GM21825 (cell line): ENCODE results near the gene NTRK3.

Source experiments
- ATAC-seq: cut with Tn5 transposase; IDR thresholded peaks from one replicate; pipeline ENCODE4 v1.9.1; 2021; ENCODE audit warnings: mild to moderate bottlenecking, moderate library complexity; ENCODE audit not compliant: unreplicated experiment

Gene NTRK3

DNA sequence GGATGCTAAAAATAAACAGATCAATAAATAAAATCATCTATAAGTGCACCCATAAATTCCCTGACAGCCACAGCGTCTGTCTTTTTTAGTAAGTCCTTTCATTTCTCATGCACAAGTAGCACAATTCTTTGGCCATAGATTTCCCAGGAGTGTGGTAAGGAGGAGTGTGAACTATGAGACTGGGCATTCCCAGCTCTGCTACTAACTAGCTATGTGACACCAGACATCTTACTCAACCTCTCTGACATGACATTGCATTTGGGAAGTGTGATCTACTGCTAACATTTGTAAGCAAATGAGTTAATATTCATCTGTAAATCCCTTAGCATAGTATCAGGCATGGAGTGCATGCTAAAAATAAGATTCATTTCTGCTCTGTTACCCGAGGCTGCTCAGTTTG lies 301.7 kb downstream of the NTRK3 start:
- ATAC-seq: no peak

DNA sequence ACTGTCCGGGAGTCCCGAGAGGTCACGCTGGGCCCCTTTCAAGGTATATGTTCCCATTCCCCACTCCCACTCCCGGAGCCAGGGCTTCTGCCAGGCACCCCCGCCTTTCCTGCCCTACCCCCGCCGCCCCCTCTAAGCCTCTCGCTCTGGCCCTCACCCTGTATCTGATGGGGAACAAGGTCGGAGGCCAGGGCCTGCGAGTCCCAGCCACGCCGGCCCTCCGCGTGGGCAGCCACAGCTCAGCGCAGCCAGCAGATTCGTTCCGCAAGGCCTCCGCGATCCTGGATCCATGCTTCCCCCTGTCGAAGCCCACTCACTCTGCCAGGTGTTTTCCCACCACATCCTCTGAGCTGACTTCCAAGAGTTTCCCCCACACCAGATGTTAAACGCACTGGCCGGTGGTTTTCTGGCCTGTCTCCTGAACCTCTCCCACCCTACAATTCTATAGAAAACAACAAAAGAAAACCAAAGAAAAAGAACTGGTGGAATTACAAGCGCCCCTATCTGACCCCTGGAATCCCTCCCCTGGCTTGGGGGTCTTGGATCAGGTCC lies 303.7 kb downstream of the NTRK3 start:
- ATAC-seq: no peak

DNA sequence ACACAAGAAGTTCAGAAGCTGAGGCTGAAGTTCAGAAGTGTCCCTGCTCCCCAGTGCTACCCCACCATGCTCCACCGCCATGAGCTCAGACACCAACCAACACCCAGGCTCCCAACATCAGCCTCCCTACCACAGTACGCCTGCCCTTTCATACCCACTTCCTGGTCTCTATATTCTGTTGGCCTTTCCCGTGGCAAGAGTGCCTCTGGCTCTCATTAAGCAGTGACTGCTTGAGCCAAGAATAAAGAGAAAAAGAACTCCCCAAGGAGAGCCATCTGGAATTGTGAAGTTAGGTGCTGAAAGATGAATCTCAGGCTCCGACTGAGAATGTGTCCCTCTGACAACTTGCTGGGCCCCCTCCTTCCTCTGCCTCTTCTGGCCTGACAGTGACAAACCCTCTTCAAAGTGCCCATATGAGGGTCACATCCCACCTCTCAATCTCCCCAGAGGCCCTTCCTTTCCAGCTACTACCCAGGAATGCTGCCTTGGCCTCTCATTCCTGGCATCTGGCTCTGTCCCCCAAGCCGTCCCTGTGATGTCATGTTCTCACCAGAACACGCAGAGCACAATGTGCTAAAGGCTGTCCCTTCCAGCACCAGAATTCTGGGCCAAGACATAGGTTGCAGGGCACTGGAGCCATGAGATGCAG lies 306.8 kb downstream of the NTRK3 start:
- ATAC-seq: no peak

DNA sequence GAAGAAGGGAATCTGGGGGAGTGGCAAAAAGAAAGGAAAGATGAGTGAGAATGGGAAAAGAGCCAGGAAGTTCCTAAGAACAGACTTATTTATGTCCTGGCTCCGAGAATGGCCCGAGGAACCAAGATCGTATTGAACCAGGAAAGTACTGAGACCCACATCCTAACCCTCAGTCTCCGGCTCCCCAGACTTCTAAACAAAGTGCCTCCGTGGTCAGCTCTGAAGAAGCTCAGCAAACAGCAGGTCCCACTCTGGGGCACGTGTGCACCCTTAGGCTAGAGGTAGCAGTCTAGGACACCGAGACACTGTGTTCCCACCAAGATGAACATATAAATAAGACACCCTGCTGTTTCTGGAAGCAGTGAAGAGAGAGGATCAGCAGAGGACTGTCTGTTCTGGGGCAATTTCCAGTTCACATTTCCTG lies 307.4 kb downstream of the NTRK3 start:
- ATAC-seq: no peak

DNA sequence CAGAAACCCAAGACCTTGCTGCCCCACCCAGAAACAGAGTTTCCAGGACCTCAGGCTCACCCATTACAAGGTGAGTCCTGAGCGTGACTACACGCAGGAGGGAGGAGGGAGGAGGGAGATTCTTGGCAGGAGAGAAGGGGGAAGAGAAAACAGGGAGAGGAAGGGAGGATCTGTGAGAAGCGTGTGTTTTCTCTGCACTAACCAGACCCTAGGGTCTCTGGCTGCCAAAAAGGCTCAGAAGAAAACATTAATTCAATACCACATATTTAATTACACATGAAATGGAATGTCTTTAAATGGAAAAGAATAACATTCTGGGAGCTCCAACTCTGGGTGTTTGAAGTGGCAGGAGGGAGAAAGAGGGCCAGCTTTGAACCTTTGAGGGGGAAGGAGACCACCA lies 309.0 kb downstream of the NTRK3 start:
- ATAC-seq: no peak

DNA sequence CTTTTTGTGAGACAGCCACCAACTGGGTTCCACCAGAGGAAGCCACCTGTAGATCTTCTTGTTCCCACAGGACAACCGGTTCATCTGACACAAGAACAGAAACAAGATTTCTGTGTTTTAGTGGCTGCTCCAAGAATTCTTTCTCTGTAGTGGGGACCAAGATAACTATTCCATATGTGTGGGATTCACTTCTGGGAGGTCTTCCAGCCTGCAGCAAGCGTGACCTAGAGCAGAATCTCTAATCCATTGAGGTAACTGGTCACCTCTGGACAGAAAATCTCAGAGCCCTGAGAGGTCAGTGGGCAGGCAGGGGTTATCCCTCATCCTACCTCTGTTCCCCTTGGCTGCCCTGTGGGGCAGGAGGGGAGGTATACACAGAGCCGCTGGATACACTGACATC lies 311.3 kb downstream of the NTRK3 start:
- no peak for ATAC-seq

DNA sequence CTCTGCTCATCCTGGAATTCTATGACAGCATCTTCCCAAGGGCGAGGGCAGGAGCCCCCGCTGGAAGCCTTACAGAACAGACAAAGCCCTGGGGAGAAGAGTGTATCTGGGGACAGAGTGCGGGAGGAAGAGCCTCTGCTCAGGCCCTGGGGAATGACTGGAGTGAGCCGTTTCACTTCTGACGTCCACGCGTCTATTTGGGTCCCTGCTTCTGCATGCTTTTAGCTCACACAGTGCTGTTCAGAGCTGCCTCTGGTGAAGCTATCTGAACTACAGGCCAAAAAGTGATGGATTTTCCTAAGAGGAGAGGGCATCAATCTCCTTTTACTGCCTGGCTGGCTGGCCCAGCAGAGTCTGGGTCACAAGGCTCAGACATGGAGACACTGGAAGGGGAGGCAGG lies 311.8 kb downstream of the NTRK3 start:
- ATAC-seq: no peak

DNA sequence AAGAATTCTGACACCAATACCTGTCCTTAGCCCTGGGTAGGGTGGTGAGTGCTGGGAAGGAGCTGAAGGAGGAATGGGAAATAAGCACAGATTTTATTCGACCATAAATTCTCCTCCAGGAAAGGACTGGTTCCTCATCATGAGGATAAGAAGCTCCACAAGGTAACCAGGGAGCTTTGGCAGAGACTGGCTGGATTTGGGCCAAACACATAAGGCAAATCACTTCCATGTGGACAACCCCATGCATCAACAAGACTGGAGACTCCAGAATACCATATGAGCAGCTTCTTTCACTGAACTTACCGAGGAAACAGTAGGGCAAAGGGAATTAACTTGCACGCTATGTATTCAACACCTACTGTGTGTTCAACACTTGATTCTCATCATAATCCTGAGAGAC lies 312.5 kb downstream of the NTRK3 start:
- no peak for ATAC-seq

DNA sequence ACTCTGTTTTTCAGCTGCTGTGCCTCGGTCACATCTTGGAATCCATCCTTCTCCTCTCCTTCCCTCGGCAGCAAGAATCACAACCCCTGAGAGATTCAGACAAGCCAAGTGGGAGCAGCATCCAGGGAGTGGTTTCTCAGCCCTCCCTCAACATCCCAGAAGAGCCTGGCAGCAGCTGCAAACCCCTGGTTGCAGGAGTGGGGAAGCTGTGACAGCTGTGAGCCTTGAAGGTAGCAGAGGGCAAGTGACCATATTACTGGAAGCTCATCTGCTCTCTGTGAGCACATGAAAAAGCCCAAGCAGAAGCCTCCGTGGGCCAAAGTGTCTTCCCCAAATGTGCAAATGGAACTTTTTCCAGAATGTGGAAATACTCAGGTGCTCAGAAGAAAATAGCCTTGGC lies 312.9 kb downstream of the NTRK3 start:
- ATAC-seq: no peak

DNA sequence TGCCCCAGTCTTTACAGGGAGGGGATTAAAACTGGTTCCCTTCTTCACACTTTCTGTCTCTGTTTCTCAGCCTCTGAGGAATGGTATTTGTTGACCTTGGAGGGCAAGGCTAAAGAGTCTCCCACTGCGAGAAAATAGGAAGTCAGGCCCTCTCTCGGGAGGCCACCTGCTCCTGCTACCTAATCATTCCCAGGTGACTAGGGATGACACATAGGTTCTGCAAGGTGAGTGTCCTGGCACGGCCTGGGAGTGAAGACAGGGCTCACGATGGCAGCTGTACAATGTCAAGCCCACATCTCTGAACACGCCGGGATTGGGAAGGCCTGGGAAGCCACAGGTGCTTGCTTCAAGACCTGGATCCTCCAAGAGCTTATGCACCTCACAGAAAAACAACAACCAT lies 314.2 kb downstream of the NTRK3 start:
- ATAC-seq: no peak

DNA sequence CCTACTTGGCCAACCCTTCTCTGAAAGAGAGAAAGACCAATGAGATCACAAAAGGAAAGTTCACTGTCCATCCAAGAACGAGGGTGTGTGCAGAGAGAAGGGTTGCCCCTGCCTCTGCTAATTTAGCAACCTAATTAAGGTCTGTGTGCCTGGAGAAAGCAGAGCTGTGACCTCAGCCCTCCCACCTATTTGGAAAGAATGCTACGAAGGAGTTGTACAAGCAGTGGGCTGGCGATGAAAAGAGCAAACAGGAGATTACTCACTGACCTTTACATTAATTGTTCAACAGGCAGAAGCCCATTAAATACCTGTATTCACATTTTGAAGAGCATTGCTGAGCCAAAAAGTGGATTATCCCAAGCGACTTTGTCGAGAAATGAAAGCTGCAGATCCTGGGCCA lies 314.9 kb downstream of the NTRK3 start:
- ATAC-seq: no peak

DNA sequence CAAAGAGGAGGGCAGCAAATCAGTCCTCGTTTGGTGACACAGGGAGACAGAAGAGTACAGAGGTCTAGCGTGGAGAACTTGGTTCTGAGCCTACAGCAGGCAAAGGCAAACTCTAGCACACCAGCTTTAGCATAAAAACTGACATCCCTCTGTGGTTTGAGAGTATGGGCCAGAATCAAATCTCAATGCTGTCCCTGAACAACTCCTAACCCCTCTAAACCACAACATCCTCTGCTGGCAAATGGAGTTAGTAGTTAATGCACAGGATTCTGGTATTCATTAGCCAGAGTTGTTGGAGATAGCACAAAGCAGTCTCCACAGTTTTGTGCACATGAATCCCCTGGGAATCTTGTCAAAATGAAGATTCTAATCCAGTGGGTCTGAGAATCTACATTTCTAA lies 315.8 kb downstream of the NTRK3 start:
- ATAC-seq: no peak

DNA sequence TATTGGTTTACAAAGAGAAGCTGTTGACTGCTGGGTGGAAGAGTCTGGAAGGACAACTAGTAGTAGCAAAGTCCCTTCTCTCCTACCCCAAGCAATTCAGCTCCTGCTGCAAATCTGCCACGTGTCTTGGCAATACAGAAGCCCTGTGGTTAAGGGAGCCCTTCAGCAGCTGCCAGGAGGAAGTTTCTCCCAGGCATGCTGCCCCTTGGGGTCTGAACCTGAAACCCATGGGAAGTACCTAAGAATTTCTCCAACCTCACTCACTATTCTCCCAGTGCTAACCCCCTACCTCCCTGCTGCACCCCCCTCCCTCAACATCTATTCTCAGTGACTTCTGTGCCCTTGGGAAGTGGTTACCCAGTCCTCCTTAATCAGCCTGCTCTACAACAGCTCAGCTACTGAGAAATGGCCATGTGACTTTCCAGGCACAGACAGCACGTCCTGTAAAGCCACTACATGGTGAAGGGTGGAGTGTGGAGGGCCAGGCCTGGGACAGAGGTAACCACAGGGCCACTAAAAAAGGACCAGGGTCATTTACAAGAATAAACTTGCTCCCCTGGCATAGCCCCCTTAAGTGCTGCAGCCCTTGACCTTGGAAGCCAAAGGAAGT lies 316.6 kb downstream of the NTRK3 start:
- no peak for ATAC-seq

DNA sequence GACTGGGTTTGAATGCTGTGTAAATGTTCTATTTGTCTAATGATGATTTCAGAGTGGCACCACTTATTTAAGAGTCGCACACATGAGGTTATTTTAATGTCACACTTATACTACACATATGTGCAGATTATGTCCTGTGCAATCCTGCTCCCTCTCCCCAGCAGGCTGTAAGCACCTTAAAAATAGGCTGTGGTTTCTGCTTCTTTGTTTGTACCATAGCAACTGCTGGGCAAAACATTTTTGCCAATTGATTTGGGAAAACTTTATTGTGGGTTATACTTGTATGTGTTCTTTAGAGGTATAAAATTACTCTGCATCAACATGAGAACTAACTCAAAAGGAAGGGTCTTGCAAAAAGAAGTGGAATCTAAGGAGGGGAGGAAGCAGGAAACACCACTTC lies 318.5 kb downstream of the NTRK3 start:
- no peak for ATAC-seq

DNA sequence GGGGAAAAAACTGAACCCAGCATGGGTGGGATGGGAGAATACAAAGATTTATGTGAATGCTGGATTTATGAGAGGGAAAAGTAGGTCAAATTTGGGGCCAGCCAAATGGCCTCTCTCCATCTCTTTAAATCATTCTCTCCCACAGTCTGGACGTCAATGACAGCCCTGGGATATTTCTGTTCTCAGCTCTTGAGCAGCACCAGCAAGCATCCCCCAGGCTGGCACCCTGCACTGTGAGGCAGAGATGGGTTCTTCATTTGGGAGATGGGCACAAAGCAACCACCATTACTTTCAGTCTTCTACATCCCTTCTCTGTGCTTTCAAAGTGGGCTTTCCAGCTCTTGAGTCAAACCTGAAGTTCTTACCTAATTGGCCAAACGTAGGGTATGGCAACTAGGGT lies 321.0 kb downstream of the NTRK3 start:
- no peak for ATAC-seq

DNA sequence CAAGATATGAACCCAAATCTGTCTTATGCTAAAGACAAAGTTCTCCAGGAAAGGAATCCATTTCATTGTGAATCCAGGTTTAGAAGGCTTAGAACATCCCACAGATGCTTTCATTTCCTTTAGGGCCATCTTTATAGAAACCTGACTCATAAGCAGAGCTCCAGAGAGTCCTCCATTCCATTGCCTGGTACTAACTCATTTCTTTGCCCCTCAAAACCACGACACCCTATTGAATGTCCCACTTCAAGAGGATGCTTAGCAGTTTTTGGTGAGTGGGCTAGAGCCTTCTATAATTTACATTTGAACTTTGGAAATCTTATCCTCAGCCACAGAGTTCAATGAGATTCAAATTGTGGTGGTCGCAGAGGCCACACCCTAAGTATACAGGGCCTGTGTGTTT lies 325.0 kb downstream of the NTRK3 start:
- no peak for ATAC-seq

DNA sequence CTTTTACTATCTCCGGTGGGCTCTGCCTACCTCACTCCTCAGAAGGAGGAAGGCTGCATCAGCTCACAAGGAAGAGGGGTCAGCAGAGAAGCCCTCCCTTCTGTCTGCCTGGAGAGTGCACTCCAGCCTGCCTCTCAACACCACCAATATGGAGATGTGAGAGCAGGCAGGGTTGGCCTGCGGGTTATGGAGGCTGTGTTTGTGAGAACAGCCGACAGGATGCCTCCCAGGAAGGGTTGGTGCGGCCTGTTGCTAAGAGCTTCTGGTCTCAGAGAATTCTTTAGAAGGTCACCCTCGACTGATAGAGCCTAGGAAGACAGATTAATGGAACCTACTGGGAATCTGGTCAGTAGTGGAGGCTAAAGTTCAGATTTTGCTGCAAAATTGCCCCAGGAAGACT lies 326.1 kb downstream of the NTRK3 start:
- ATAC-seq: no peak

DNA sequence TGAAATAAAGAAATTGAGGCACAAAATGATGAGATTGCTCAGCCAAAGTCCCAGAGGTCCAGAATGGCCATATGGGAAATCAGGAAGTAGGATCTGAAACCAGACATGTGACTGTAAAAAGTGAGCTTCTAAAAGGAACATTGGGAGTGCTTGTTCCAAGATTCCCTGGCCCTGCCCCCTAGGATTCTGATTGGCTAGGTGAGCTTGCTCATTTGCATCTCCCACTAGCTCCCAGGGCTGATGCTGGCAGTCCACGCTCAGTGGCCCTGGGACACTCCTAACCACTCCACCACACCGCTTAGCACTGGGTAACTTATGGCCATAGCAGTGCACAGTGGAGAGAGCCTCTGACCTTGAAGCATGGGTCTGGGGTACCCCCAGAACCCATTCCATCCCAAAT lies 326.7 kb downstream of the NTRK3 start:
- no peak for ATAC-seq

DNA sequence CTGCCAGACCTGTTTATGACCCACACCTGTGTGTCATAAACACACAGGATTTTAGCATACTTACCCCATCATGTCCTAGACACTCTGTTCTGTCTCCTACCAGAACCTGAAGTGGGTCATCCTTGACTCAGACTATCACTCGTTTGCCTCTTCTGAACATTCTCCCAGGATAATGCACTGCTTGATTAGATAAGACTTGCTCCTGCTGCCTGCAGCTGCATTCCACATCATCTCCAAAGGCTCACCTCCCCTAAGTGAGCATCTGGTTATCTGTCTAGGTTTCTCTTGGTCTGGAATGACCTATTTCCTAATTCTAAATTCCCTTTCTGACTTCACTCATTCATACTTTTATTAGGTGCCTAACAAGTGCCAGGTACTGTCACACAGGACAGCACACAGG lies 332.1 kb downstream of the NTRK3 start:
- ATAC-seq: no peak

DNA sequence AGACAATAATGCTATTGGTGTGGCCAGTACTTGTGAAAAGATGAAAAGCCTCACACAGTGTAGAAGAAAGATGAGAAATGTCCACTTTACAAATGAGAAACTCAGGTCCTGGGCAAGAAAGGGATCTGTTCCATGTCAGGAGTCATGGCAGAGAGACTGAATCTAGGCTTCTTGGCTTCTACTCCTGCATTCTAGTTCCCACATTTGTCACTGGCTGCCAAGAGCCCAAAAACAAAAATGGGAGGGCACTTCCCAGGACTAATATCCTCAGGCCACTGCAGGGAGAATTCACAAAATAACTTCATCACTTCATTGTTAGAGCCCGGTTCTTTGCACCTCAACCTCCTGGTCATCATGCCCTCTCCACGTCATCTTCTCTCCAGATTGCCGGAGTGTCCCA lies 337.5 kb downstream of the NTRK3 start:
- no peak for ATAC-seq

DNA sequence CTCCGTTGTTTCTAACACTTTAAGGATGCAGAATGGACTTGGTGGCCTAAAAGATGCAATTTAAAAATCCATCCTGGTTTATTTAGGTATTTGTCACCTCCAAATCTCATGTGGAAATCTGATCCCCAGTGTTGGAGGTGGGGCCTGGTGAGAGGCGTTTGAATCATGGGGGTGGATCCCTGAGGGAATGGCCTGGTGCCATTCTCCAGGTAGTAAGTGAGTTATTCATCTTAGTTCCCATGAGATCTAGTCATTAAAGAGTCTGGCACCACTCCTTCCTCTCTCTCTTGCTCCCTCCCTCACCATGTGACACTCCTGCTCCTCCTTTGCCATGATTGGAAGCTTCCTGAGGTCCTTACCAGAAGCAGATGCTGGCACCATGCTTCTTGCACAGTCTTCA lies 339.1 kb downstream of the NTRK3 start:
- ATAC-seq: no peak

DNA sequence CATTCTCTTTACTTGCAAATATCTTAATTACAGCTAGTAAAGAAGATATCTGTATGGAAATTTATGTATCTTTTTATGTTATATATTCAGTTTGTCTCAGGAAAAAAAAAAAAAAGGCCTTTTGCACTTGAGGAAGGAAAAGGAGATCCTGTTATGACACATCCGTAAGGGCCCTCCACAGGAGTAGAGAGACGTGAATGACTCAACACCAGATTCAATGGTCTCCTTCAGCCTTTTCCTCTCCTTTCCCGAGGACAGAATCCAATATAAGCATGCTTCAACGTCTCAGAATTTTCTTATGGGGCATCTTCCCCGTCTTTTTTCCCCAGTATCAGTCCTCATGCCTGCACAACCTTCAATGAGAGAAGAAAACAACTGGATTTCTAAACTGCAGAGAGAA lies 340.3 kb downstream of the NTRK3 start:
- ATAC-seq: no peak

DNA sequence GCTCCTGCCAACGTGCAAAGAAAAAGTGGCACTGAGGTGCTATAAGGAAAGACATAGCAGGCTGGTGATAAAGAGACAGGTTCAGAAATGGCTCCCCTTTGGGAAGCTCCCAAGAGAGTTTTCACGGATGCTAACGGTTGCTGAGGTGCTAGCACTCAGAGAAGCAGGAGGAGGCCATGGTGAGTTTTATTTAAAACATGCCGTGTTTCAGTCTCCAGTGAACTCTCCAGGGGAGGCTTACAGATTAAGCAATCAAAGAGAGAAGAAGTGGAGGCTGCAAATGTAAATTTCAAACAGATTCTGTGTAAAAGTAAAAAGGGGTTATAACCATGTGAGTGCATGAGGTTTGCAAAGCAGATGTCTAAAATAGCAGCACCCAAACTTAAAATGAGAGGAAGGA lies 346.2 kb downstream of the NTRK3 start:
- ATAC-seq: no peak
